Skeletal muscle satellite cell (primary cell): ENCODE measurements around the gene LRP6.

ENCODE experiments used
- H3K27me3 ChIP-seq: 2 replicates; pipeline ENCODE4 v1.7.0; 2013; ENCODE audit warnings: low read length; ENCODE audit not compliant: control insufficient read depth, insufficient read depth
- H3K36me3 ChIP-seq: 2 replicates; pipeline ENCODE4 v1.7.0; 2013; ENCODE audit warnings: mild to moderate bottlenecking, control low read depth, low read length; ENCODE audit not compliant: insufficient read depth
- H3K4me1 ChIP-seq: 2 replicates; pipeline ENCODE4 v1.7.0; 2013; ENCODE audit warnings: low read length; ENCODE audit not compliant: control insufficient read depth, insufficient read depth
- H3K4me2 ChIP-seq: 2 replicates; pipeline ENCODE4 v1.7.0; 2013; ENCODE audit warnings: mild to moderate bottlenecking, low read length
- H3K4me3 ChIP-seq: 2 replicates; pipeline ENCODE4 v1.7.0; 2013; ENCODE audit warnings: low read length
- H3K9ac ChIP-seq: 2 replicates; pipeline ENCODE4 v1.7.0; 2013; ENCODE audit warnings: mild to moderate bottlenecking, low read depth, low read length, moderate library complexity
- H3K9me3 ChIP-seq: replicated peaks from 2 replicates; pipeline ENCODE4 v1.7.0; 2013; ENCODE audit warnings: mild to moderate bottlenecking, control low read depth, low read length

Gene LRP6

GRCh38 chr12:12210416-12210815, 56.4 kb downstream of the LRP6 start:
- Histone ChIP-seq H3K9me3 (no peaks in the 10 kb centered on the region), H3K36me3 (no peaks in the 10 kb centered on the region), H3K27me3 (no peaks in the 10 kb centered on the region), H3K4me2 (no peak overlapping the region), H3K9ac (no peak overlapping the region), H3K4me1 (peaks cover 3% of the 10 kb centered on the region), H3K4me3 (no peak overlapping the region)

DNA sequence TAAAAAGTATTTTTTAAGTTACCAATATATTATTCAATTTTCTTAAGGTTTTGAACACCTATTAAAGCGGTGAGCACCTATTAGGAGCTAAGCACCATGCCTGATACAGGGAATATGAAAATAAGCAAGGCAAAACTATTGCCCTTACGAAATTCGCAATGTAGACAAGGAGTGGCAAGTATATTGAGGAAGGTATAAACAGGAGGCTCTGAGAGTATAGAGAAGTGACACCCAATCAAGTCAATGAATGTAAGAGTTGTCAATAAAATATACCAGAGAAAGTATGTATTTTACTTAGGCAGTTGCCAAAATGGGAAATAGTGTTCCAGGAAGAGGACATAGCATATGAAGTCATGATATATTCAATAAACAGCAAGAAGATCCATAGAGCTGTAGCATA, 57.2 kb downstream of the LRP6 start:
- H3K9me3 ChIP-seq: no peaks in the 10 kb centered on the region
- no peaks in the 10 kb centered on the region for H3K36me3 ChIP-seq
- H3K4me3 ChIP-seq: no peak overlapping the region
- H3K4me2 ChIP-seq: no peak overlapping the region
- H3K9ac ChIP-seq: no peak overlapping the region
- peaks cover under 1% of the 10 kb centered on the region for H3K4me1 ChIP-seq
- H3K27me3 ChIP-seq: no peaks in the 10 kb centered on the region

GRCh38 chr12:12209043-12209442, 57.8 kb downstream of the LRP6 start:
- Histone ChIP-seq H3K4me2 (no peak overlapping the region), H3K27me3 (no peaks in the 10 kb centered on the region), H3K4me3 (no peak overlapping the region), H3K9ac (no peak overlapping the region), H3K9me3 (no peaks in the 10 kb centered on the region), H3K36me3 (no peaks in the 10 kb centered on the region), H3K4me1 (no peaks in the 10 kb centered on the region)

DNA sequence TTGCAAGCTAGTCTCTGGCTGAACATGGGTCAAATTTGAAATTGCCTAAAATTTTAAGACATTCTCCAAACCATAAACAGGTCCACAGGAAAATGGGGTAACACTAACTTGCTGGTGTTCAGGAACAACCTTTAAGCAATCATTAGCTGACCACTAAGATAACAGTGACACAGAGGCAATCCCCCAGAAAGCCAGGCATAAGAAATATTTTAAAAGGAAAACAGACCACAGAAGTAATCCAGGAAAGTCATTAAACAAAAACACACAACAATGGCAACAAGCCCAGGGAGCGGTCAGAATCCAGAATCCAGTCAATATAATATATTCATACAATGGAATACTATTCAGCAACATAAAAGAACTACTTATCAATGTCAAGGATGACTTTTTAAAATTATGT, 59.1 kb downstream of the LRP6 start:
- Histone ChIP-seq H3K27me3 (no peaks in the 10 kb centered on the region), H3K4me2 (no peak overlapping the region), H3K9me3 (no peaks in the 10 kb centered on the region), H3K4me3 (no peak overlapping the region), H3K9ac (no peak overlapping the region), H3K36me3 (no peaks in the 10 kb centered on the region), H3K4me1 (no peaks in the 10 kb centered on the region)

DNA sequence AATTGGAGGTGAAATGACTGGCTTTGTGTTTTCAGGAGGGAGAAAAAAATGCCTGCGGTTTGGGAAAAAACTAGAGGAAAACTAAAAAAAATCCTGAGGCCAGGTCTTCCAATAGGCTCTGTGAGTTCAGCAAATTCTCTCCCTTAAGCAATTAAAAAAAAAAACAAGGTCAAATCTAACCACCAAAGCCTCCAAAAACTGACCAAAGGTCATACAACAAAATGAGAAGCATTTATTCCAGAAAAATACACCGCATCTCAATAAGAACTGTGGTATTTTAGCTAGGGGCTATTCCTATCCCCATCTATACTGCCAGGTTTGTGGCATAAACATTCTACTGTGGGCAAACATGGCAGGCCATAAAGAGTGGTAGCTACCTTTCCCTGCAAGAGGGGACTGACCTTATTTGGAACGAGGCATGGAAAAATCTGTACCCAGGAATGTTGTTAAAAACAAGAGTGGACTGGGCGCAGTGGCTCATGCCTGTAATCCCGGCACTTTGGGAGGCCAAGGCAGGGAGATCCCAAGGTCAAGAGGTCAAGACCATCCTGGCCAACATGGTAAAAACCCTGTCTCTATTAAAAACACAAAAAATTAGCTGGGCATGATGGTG, 60.0 kb downstream of the LRP6 start:
- Histone ChIP-seq H3K4me1 (no peaks in the 10 kb centered on the region), H3K9ac (no peak overlapping the region), H3K4me3 (no peak overlapping the region), H3K27me3 (no peaks in the 10 kb centered on the region), H3K9me3 (no peaks in the 10 kb centered on the region), H3K36me3 (no peaks in the 10 kb centered on the region), H3K4me2 (no peak overlapping the region)

GRCh38 chr12:12202747-12203146, 64.1 kb downstream of the LRP6 start:
- Histone ChIP-seq H3K4me3 (no peak overlapping the region), H3K4me2 (no peak overlapping the region), H3K9me3 (no peaks in the 10 kb centered on the region), H3K9ac (no peak overlapping the region), H3K36me3 (peaks cover 4% of the 10 kb centered on the region), H3K4me1 (no peaks in the 10 kb centered on the region), H3K27me3 (no peaks in the 10 kb centered on the region)

GRCh38 chr12:12202105-12202504, 64.7 kb downstream of the LRP6 start:
- H3K9me3 ChIP-seq: no peaks in the 10 kb centered on the region
- H3K4me3 ChIP-seq: no peak overlapping the region
- no peaks in the 10 kb centered on the region for H3K4me1 ChIP-seq

GRCh38 chr12:12201274-12201758, 65.5 kb downstream of the LRP6 start:
- Histone ChIP-seq H3K9ac (no peak overlapping the region), H3K4me2 (no peak overlapping the region), H3K9me3 (no peaks in the 10 kb centered on the region), H3K4me1 (no peaks in the 10 kb centered on the region), H3K27me3 (no peaks in the 10 kb centered on the region), H3K36me3 (peaks cover 4% of the 10 kb centered on the region), H3K4me3 (no peak overlapping the region)

More at GRCh38 chr12:12202105-12202504, 64.7 kb downstream of the LRP6 start:
- Histone ChIP-seq H3K9ac (no peak overlapping the region), H3K36me3 (peaks cover 4% of the 10 kb centered on the region), H3K4me2 (no peak overlapping the region), H3K27me3 (no peaks in the 10 kb centered on the region)

- H3K9me3 ChIP-seq: no peaks in the 10 kb centered on the region
- H3K4me1 ChIP-seq: no peaks in the 10 kb centered on the region
- no peak overlapping the region for H3K4me3 ChIP-seq
- H3K27me3 ChIP-seq: no peaks in the 10 kb centered on the region
- H3K9ac ChIP-seq: no peak overlapping the region
- peaks cover 4% of the 10 kb centered on the region for H3K36me3 ChIP-seq
- H3K4me2 ChIP-seq: no peak overlapping the region
Observed at GRCh38 chr12:12200363-12200762, 66.5 kb downstream of the LRP6 start.

DNA sequence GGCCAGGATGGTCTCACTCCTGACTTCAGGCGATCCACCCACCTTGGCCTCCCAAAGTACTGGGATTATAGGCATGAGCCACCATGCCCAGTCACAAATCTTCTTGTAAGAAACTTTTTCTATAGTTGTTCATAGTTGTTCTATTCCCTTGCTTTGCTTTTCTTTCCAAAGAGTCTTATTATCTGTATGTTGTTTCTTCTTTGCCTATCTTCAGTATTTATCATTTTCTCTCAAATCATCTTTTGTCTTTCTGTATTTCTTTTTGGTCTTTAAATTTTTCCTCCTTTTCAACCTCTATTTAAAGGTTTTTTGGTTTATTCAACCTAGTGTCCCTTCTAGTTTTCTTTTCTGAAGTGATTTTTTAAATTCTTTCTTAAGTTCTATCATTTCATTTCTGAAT, 68.7 kb downstream of the LRP6 start:
- Histone ChIP-seq H3K4me3 (no peak overlapping the region), H3K36me3 (peaks cover 4% of the 10 kb centered on the region), H3K27me3 (no peaks in the 10 kb centered on the region), H3K9me3 (no peaks in the 10 kb centered on the region), H3K4me1 (no peaks in the 10 kb centered on the region), H3K4me2 (no peak overlapping the region), H3K9ac (no peak overlapping the region)

- Histone ChIP-seq H3K9ac (no peak overlapping the region), H3K4me3 (no peak overlapping the region), H3K27me3 (no peaks in the 10 kb centered on the region), H3K4me2 (no peak overlapping the region), H3K36me3 (peaks cover 4% of the 10 kb centered on the region), H3K9me3 (no peaks in the 10 kb centered on the region), H3K4me1 (no peaks in the 10 kb centered on the region)
Observed at GRCh38 chr12:12197128-12197527, 69.7 kb downstream of the LRP6 start.

- Histone ChIP-seq H3K36me3 (peaks cover 4% of the 10 kb centered on the region), H3K4me2 (no peak overlapping the region), H3K4me3 (no peak overlapping the region), H3K9me3 (no peaks in the 10 kb centered on the region), H3K4me1 (peaks cover 3% of the 10 kb centered on the region), H3K27me3 (no peaks in the 10 kb centered on the region), H3K9ac (no peak overlapping the region)
Observed at GRCh38 chr12:12195516-12195915, 71.3 kb downstream of the LRP6 start.
